ENCODE results near the gene USP25.

DNA sequence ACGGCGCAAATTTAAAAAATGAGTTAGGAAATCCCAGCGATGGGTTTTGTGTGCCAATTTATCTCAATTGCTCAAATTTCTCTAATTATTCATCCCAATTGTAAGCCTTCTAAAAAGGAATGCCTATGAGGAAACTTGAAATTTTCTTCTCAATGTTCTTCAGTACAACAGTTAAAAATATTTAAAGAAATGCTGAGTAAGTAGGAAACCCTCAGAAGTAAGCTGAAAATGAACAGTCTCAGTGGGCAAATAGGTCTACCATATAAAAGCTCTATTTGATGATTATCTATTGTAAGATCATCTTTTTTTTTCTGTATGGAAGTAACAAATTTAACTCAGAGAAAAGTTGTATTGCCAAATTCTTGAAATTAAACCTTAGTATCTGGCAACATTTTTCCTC is 1.7 kb upstream of the USP25 start:
- TF ChIP-seq, protein P1, sequence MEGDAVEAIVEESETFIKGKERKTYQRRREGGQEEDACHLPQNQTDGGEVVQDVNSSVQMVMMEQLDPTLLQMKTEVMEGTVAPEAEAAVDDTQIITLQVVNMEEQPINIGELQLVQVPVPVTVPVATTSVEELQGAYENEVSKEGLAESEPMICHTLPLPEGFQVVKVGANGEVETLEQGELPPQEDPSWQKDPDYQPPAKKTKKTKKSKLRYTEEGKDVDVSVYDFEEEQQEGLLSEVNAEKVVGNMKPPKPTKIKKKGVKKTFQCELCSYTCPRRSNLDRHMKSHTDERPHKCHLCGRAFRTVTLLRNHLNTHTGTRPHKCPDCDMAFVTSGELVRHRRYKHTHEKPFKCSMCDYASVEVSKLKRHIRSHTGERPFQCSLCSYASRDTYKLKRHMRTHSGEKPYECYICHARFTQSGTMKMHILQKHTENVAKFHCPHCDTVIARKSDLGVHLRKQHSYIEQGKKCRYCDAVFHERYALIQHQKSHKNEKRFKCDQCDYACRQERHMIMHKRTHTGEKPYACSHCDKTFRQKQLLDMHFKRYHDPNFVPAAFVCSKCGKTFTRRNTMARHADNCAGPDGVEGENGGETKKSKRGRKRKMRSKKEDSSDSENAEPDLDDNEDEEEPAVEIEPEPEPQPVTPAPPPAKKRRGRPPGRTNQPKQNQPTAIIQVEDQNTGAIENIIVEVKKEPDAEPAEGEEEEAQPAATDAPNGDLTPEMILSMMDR (optimal IDR thresholded peaks at IDR 0.05 in 1 of 3, IDR thresholded peaks at IDR 0.05 in 1 of 3, conservative IDR thresholded peaks at IDR 0.05 in 1 of 3; ENCODE audit: extremely low read depth in 1 of 3, insufficient read depth in 2 of 3, low read length in 3 of 3), result no peak
- TF ChIP-seq EZH2 (IDR thresholded peaks at IDR 0.05; ENCODE audit: low read length), result no peak
